GM12892 (cell line): ENCODE data around the gene UGT1A10.

ENCODE experiments used
- POLR2A ChIP-seq: IDR thresholded peaks from 2 replicates; pipeline ENCODE4 v1.6.1; 2011; ENCODE audit warnings: low read depth, low read length, control low read depth
- POLR2AphosphoS5 ChIP-seq: IDR thresholded peaks from 2 replicates; pipeline ENCODE4 v1.6.1; 2011; ENCODE audit warnings: low read depth, low read length, control low read depth
- TAF1 ChIP-seq: IDR thresholded peaks from 2 replicates; pipeline ENCODE4 v1.6.1; 2011; ENCODE audit warnings: low read depth, mild to moderate bottlenecking, control low read depth, low read length, borderline replicate concordance

GRCh38 chr2:233684640-233685039, 48.4 kb downstream of the UGT1A10 start:
- TF ChIP-seq TAF1, result no peak
- TF ChIP-seq POLR2A, result no peak
- TF ChIP-seq POLR2AphosphoS5, result no peak
